Osteocyte (in vitro differentiated cells): ENCODE results near the gene NUP58. TPM values are rescaled to one million over a fixed set of nuclear protein-coding genes. Genes with fewer than 3 reads are reported as not detected.

Source experiments
- DNase-seq: peaks from one replicate; pipeline ENCODE4 v3.0.0; 2021; ENCODE audit warnings: mixed read lengths; ENCODE audit not compliant: unreplicated experiment; ENCODE audit errors: extremely low spot score
- H3K27ac Mint-ChIP-seq: one replicate; pipeline ENCODE4 v1.8.0; 2021; ENCODE audit warnings: mild to moderate bottlenecking, mixed read lengths; ENCODE audit not compliant: unreplicated experiment
- H3K27me3 Mint-ChIP-seq: one replicate; pipeline ENCODE4 v1.8.0; 2021; ENCODE audit warnings: mixed read lengths; ENCODE audit not compliant: unreplicated experiment
- H3K36me3 Mint-ChIP-seq: one replicate; pipeline ENCODE4 v1.8.0; 2021; ENCODE audit warnings: mixed read lengths; ENCODE audit not compliant: unreplicated experiment
- H3K4me1 Mint-ChIP-seq: one replicate; pipeline ENCODE4 v1.8.0; 2021; ENCODE audit warnings: mixed read lengths; ENCODE audit not compliant: unreplicated experiment
- H3K4me3 Mint-ChIP-seq: one replicate; pipeline ENCODE4 v1.8.0; 2021; ENCODE audit warnings: mild to moderate bottlenecking, moderate library complexity, mixed read lengths; ENCODE audit not compliant: unreplicated experiment
- H3K9me3 Mint-ChIP-seq: one replicate; pipeline ENCODE4 v1.8.0; 2021; ENCODE audit warnings: mixed read lengths; ENCODE audit not compliant: unreplicated experiment
- CTCF ChIP-seq: fragments of 200-600 bp; sonication (generic); IDR thresholded peaks from 2 replicates; pipeline ENCODE4 v1.5.0; 2021; ENCODE audit warnings: antibody characterized with exemption, mild to moderate bottlenecking, moderate library complexity
- total RNA-seq: library from RNA; stranded (reverse); gene quantifications from 2 replicates; pipeline ENCODE4 v1.2.1, GENCODE V29; 2021

The NUP58 gene
- total RNA-seq, 1 donor from 2014 or later: 35.1 TPM

- no peak for DNase-seq
- H3K27me3 Mint-ChIP-seq: no peaks in the 10 kb centered on the region
- no peaks in the 10 kb centered on the region for H3K9me3 Mint-ChIP-seq
- H3K4me3 Mint-ChIP-seq: no peak overlapping the region
- H3K36me3 Mint-ChIP-seq: peaks cover 35% of the 10 kb centered on the region
- no peaks in the 10 kb centered on the region for H3K4me1 Mint-ChIP-seq
- H3K27ac Mint-ChIP-seq: no peak overlapping the region
- TF ChIP-seq CTCF: no peak
Observed at GRCh38 chr13:25319771-25320170, 18.3 kb downstream of the NUP58 start.

- Mint-ChIP-seq H3K36me3 (peaks cover 43% of the 10 kb centered on the region), H3K4me3 (no peak overlapping the region), H3K4me1 (no peaks in the 10 kb centered on the region), H3K27me3 (no peaks in the 10 kb centered on the region), H3K27ac (no peak overlapping the region), H3K9me3 (no peaks in the 10 kb centered on the region)
- no peak for TF ChIP-seq CTCF
- no peak for DNase-seq
Observed at GRCh38 chr13:25324100-25324499, 22.7 kb downstream of the NUP58 start.

GRCh38 chr13:25329706-25330105 lies 28.3 kb downstream of the NUP58 start:
- DNase-seq: no peak
- no peaks in the 10 kb centered on the region for H3K27me3 Mint-ChIP-seq
- H3K27ac Mint-ChIP-seq: no peak overlapping the region
- H3K9me3 Mint-ChIP-seq: no peaks in the 10 kb centered on the region
- no peak overlapping the region for H3K4me3 Mint-ChIP-seq
- TF ChIP-seq CTCF: no peak
- H3K36me3 Mint-ChIP-seq: peaks cover 52% of the 10 kb centered on the region
- peaks cover 2% of the 10 kb centered on the region for H3K4me1 Mint-ChIP-seq

- Mint-ChIP-seq H3K36me3 (peaks cover 44% of the 10 kb centered on the region), H3K27ac (no peak overlapping the region), H3K4me1 (peaks cover 2% of the 10 kb centered on the region), H3K9me3 (no peaks in the 10 kb centered on the region), H3K27me3 (no peaks in the 10 kb centered on the region), H3K4me3 (no peak overlapping the region)
- TF ChIP-seq CTCF: no peak
- no peak for DNase-seq
Observed at GRCh38 chr13:25330541-25330940, 29.1 kb downstream of the NUP58 start.

- DNase-seq: no peak
- Mint-ChIP-seq H3K27ac (no peak overlapping the region), H3K4me1 (peaks cover 6% of the 10 kb centered on the region), H3K9me3 (no peaks in the 10 kb centered on the region), H3K4me3 (no peak overlapping the region), H3K27me3 (no peaks in the 10 kb centered on the region), H3K36me3 (peaks cover 36% of the 10 kb centered on the region)
- no peak for TF ChIP-seq CTCF
Observed at GRCh38 chr13:25335856-25336255, 34.4 kb downstream of the NUP58 start.
